ENCODE measurements around the gene CRYBB1. TPM values are rescaled to one million over a fixed set of nuclear protein-coding genes. Genes with fewer than 3 reads are reported as not detected.
A peak's percentile ranks its signal among the peaks of the same experiment; 100 is the strongest.

CRYBB1 gene
- total and polyA plus RNA-seq, 2 experiments from 2014 or later, result 1.6 to 3.7 TPM

GRCh38 chr22:26573026-26573662, 44.7 kb downstream of the CRYBB1 start:
- H2AFZ ChIP-seq, result no peak overlapping the region
- TF ChIP-seq POLR2AphosphoS5 (IDR thresholded peaks at IDR 0.05; ENCODE audit: low read depth) (no peak), ZNF331 (CRISPR knock-in tag; IDR thresholded peaks at IDR 0.05; ENCODE audit: low read depth) (no peak), ZNF462 (CRISPR knock-in tag; IDR thresholded peaks at IDR 0.05) (no peak), ZNF114 (CRISPR knock-in tag; IDR thresholded peaks at IDR 0.05) (no peak), NANOG (IDR thresholded peaks at IDR 0.05; ENCODE audit: borderline replicate concordance) (no peak), CREB1 (CRISPR knock-in tag; IDR thresholded peaks at IDR 0.05; ENCODE audit: low read depth) (no peak), JUNB (IDR thresholded peaks at IDR 0.05; ENCODE audit: unreplicated experiment) (no peak), EZH2 (IDR thresholded peaks at IDR 0.05; ENCODE audit: low read depth, unreplicated experiment) (no peak), EZH2phosphoT487 (IDR thresholded peaks at IDR 0.05; ENCODE audit: unreplicated experiment) (no peak), STAT1 (IDR thresholded peaks at IDR 0.05; ENCODE audit: unreplicated experiment) (no peak)
- TF ChIP-seq, protein P1, sequence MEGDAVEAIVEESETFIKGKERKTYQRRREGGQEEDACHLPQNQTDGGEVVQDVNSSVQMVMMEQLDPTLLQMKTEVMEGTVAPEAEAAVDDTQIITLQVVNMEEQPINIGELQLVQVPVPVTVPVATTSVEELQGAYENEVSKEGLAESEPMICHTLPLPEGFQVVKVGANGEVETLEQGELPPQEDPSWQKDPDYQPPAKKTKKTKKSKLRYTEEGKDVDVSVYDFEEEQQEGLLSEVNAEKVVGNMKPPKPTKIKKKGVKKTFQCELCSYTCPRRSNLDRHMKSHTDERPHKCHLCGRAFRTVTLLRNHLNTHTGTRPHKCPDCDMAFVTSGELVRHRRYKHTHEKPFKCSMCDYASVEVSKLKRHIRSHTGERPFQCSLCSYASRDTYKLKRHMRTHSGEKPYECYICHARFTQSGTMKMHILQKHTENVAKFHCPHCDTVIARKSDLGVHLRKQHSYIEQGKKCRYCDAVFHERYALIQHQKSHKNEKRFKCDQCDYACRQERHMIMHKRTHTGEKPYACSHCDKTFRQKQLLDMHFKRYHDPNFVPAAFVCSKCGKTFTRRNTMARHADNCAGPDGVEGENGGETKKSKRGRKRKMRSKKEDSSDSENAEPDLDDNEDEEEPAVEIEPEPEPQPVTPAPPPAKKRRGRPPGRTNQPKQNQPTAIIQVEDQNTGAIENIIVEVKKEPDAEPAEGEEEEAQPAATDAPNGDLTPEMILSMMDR (conservative IDR thresholded peaks at IDR 0.05; ENCODE audit: low read depth in 2 of 2), result no peak
- TF ChIP-seq, protein P2, sequence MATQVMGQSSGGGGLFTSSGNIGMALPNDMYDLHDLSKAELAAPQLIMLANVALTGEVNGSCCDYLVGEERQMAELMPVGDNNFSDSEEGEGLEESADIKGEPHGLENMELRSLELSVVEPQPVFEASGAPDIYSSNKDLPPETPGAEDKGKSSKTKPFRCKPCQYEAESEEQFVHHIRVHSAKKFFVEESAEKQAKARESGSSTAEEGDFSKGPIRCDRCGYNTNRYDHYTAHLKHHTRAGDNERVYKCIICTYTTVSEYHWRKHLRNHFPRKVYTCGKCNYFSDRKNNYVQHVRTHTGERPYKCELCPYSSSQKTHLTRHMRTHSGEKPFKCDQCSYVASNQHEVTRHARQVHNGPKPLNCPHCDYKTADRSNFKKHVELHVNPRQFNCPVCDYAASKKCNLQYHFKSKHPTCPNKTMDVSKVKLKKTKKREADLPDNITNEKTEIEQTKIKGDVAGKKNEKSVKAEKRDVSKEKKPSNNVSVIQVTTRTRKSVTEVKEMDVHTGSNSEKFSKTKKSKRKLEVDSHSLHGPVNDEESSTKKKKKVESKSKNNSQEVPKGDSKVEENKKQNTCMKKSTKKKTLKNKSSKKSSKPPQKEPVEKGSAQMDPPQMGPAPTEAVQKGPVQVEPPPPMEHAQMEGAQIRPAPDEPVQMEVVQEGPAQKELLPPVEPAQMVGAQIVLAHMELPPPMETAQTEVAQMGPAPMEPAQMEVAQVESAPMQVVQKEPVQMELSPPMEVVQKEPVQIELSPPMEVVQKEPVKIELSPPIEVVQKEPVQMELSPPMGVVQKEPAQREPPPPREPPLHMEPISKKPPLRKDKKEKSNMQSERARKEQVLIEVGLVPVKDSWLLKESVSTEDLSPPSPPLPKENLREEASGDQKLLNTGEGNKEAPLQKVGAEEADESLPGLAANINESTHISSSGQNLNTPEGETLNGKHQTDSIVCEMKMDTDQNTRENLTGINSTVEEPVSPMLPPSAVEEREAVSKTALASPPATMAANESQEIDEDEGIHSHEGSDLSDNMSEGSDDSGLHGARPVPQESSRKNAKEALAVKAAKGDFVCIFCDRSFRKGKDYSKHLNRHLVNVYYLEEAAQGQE (IDR thresholded peaks at IDR 0.05; ENCODE audit: unreplicated experiment), result no peak
- TF ChIP-seq, protein P3, sequence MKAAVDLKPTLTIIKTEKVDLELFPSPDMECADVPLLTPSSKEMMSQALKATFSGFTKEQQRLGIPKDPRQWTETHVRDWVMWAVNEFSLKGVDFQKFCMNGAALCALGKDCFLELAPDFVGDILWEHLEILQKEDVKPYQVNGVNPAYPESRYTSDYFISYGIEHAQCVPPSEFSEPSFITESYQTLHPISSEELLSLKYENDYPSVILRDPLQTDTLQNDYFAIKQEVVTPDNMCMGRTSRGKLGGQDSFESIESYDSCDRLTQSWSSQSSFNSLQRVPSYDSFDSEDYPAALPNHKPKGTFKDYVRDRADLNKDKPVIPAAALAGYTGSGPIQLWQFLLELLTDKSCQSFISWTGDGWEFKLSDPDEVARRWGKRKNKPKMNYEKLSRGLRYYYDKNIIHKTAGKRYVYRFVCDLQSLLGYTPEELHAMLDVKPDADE (IDR thresholded peaks at IDR 0.05), result no peak
- H4K20me1 ChIP-seq (replicated peaks; ENCODE audit: insufficient read depth), result peaks cover 6% of the 10 kb centered on the region; the same call in 1 of the 2 replicates
- ATAC-seq (no peak), DNase-seq (ENCODE audit: low spot score) (no peak)
- peaks cover 61% of the 10 kb centered on the region for H3K4me1 ChIP-seq (ENCODE audit: insufficient read depth)
- peak overlapping the region; percentile 46 for H3K27ac ChIP-seq (ENCODE audit: low read depth)
- no peaks in the 10 kb centered on the region for H3K36me3 ChIP-seq (ENCODE audit: insufficient read depth)
- peak overlapping the region; percentile 49 for H3K4me2 ChIP-seq
- H3K79me2 ChIP-seq (replicated peaks; ENCODE audit: insufficient read depth), result peaks cover 91% of the 10 kb centered on the region
- H3K27me3 ChIP-seq (ENCODE audit: insufficient read depth), result no peaks in the 10 kb centered on the region
- peaks cover 11% of the 10 kb centered on the region for H3K27me3 Mint-ChIP-seq (ENCODE audit: insufficient read depth, low read depth, poor library complexity)
- peaks cover 22% of the 10 kb centered on the region for H3F3A ChIP-seq (replicated peaks; ENCODE audit: low read depth)
- H3K36me3 Mint-ChIP-seq (ENCODE audit: low read depth), result peaks cover 48% of the 10 kb centered on the region
- H3K4me3 ChIP-seq, result no peak overlapping the region
- H3K27ac Mint-ChIP-seq, result peak overlapping the region; percentile 75
- H3K4me3 Mint-ChIP-seq, result peak overlapping the region; percentile 10; the same call in 1 of the 3 replicates
- no peaks in the 10 kb centered on the region for H3K9me2 ChIP-seq (ENCODE audit: insufficient read depth)
- H3K4me1 Mint-ChIP-seq, result peaks cover 70% of the 10 kb centered on the region
- peaks cover 2% of the 10 kb centered on the region; the same call in 2 of the 3 replicates for H3K9me3 Mint-ChIP-seq
